Body of pancreas (tissue), 4 donors: ENCODE data around the gene SLC12A6.

ENCODE experiments used
- POLR2A ChIP-seq, 3 donors: fragments of 450-650 bp; IDR thresholded peaks; one replicate each; pipeline ENCODE4 v1.6.1; 2016; ENCODE audit warnings: antibody characterized with exemption in 3 of 3, mild to moderate bottlenecking in 2 of 3
- TF ChIP-seq, protein P1 (sequence below), 7 experiments: fragments of 450-650 bp in 4 of 7; fragments of 200-600 bp in 3 of 7; sonication (generic) in 3 of 7; IDR thresholded peaks; one replicate each; pipeline ENCODE4 v1.5.1; 2016 to 2019; ENCODE audit warnings: antibody characterized with exemption in 7 of 7

DNA sequence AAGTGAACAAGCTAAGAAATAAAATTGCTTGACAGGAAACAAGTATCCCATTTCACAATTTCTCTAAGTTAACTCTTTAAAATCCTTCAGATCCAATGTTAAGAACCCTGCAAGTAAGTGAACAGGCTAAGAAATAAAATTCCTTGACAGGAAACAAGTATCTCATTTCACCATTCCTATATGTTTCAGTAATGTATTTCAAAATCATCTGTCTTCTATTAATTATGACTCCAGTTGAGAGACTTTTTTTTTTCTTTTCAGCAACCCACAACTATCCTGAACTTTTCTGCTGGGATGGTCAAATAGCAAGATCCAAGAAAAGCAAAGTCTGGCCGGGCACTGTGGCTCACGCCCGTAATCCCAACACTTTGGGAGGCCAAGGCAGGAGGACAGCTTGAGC is 2.4 kb upstream of the SLC12A6 start:
- TF ChIP-seq, protein P1, sequence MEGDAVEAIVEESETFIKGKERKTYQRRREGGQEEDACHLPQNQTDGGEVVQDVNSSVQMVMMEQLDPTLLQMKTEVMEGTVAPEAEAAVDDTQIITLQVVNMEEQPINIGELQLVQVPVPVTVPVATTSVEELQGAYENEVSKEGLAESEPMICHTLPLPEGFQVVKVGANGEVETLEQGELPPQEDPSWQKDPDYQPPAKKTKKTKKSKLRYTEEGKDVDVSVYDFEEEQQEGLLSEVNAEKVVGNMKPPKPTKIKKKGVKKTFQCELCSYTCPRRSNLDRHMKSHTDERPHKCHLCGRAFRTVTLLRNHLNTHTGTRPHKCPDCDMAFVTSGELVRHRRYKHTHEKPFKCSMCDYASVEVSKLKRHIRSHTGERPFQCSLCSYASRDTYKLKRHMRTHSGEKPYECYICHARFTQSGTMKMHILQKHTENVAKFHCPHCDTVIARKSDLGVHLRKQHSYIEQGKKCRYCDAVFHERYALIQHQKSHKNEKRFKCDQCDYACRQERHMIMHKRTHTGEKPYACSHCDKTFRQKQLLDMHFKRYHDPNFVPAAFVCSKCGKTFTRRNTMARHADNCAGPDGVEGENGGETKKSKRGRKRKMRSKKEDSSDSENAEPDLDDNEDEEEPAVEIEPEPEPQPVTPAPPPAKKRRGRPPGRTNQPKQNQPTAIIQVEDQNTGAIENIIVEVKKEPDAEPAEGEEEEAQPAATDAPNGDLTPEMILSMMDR (IDR thresholded peaks at IDR 0.05): no peak
- TF ChIP-seq POLR2A (IDR thresholded peaks at IDR 0.05): no peak
